ENCODE results near the gene FRMD4A.
A peak's percentile ranks its signal among the peaks of the same experiment; 100 is the strongest.
"Not testable (repeated sequence)": the region's sequence is repeated elsewhere in the genome, so short reads cannot be mapped to it uniquely, and the experiment has no call there.

The FRMD4A gene

DNA sequence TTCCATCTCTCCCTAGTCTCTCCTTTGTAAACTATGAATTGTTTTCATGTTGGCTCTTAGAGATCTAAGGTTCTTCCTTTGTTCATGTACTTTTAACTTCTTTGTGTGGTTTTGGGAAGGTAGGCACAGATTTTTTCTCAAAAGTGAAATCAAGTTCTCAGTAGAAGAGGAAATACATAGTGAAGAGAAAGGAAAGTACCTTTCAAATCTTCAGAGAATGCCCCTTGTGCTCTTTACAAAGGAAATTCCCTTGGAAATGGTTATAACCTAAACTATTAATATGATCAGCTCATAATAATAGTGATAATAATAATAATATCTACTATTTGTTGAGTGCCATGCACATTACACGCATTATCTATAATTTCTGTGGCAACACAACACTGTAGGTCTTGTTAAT is 425.4 kb downstream of the FRMD4A start:
- H3K36me3 ChIP-seq (ENCODE audit: control insufficient read depth, insufficient read depth, low read length), result no peaks in the 10 kb centered on the region
- H3K4me3 ChIP-seq (ENCODE audit: insufficient read depth, low read depth, low read length), result no peak overlapping the region
- 89 to 95% methylated on average over 1 of the region's 1 CpG for WGBS, 2 experiments
- H3K9me3 ChIP-seq (ENCODE audit: control insufficient read depth, low read length), result no peaks in the 10 kb centered on the region
- H3K27ac ChIP-seq (ENCODE audit: insufficient read depth, low read depth, low read length, poor library complexity, severe bottlenecking), result no peak overlapping the region
- no peaks in the 10 kb centered on the region for H3K27me3 ChIP-seq (ENCODE audit: control insufficient read depth, insufficient read depth, low read length, poor library complexity, severe bottlenecking)
- H3K4me1 ChIP-seq (ENCODE audit: control insufficient read depth, insufficient read depth, low read length), result peaks cover 3% of the 10 kb centered on the region

DNA sequence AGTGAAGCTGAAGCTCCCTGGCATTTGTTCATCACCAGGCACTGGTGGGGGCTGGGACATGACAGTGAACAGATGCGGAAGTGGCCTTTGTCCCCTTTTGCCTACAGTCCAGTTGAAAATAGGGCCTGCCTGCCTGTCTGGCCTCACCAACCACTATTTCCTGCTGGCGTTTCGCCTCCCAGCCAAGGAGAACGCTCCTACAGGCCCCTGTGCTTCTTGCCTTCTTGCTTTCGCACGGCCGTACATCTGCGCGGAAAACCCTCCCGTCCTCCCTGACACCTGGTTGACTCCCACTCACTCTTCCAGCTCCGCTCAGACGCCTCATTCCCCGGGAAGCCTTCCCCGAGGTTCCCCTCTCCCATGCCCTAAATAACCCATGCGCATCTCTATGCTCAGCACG is 426.7 kb downstream of the FRMD4A start:
- Histone ChIP-seq H3K27ac (ENCODE audit: insufficient read depth, low read depth, low read length, poor library complexity, severe bottlenecking) (no peak overlapping the region), H3K4me3 (ENCODE audit: insufficient read depth, low read depth, low read length) (no peak overlapping the region), H3K36me3 (ENCODE audit: control insufficient read depth, insufficient read depth, low read length) (no peaks in the 10 kb centered on the region), H3K4me1 (ENCODE audit: control insufficient read depth, insufficient read depth, low read length) (peaks cover 3% of the 10 kb centered on the region), H3K27me3 (ENCODE audit: control insufficient read depth, insufficient read depth, low read length, poor library complexity, severe bottlenecking) (no peaks in the 10 kb centered on the region), H3K9me3 (ENCODE audit: control insufficient read depth, low read length) (no peaks in the 10 kb centered on the region)
- WGBS, 2 experiments, result 70 to 74% methylated on average over 16 of the region's 16 CpGs

DNA sequence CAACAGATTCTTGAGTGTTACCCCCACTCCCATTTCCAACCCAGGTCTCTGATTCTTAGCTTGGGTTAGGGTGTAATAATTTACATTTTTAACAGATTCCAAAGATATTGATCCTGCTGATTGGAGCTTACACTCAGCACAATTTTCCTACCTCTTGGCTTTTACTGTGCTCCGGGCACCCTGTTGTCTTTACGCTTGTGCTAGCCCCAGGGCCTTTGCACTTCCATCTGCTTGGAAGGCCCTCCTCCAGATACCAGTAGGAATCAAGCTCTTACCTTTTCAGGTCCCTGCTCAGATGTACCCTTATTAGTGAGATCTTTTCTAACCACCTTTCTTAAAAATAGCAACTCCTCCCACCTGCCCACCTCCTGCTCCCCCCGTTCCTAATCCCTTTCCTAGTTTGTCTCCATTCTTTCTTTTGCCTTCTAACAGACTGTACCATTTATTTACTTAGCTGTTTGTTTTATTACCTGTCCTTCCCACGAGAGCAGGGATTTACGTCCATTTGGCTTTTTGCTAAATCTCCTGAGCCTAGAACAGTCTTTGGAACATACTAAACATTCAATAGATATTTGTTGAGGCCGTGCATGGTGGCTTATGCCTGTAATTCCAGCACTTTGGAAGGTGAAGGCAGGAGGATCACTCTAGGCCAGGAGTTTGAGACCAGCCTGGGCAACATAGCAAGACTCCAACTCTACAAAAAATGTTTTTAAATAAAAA is 427.7 kb downstream of the FRMD4A start:
- WGBS, 2 experiments, result 87 to 91% methylated on average over 6 of the region's 6 CpGs
- Histone ChIP-seq H3K27ac (ENCODE audit: insufficient read depth, low read depth, low read length, poor library complexity, severe bottlenecking) (no peak overlapping the region), H3K4me1 (ENCODE audit: control insufficient read depth, insufficient read depth, low read length) (peaks cover 3% of the 10 kb centered on the region), H3K9me3 (ENCODE audit: control insufficient read depth, low read length) (no peaks in the 10 kb centered on the region), H3K4me3 (ENCODE audit: insufficient read depth, low read depth, low read length) (no peak overlapping the region), H3K27me3 (ENCODE audit: control insufficient read depth, insufficient read depth, low read length, poor library complexity, severe bottlenecking) (no peaks in the 10 kb centered on the region), H3K36me3 (ENCODE audit: control insufficient read depth, insufficient read depth, low read length) (no peaks in the 10 kb centered on the region)

DNA sequence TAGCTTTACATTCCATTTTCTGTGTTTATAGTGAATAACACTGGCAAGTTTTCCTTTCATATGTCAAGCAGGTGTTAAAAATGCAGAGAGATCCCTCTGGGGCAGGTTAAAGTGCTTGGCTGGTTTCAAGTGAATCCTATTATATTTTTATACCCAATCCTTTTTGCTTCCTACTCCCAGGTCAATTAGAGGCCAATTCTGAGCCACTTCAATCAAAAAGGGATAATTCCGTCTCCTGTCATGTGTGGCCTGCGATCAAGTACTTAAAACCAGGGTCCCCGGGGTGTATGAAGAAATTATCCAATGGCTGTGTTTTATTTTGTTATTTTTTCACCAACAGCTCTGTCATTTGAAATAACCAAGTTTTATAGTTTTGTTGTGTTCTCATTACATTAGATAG is 430.8 kb downstream of the FRMD4A start:
- no peaks in the 10 kb centered on the region for H3K36me3 ChIP-seq (ENCODE audit: control insufficient read depth, insufficient read depth, low read length)
- peaks cover 3% of the 10 kb centered on the region for H3K4me1 ChIP-seq (ENCODE audit: control insufficient read depth, insufficient read depth, low read length)
- no peak overlapping the region for H3K4me3 ChIP-seq (ENCODE audit: insufficient read depth, low read depth, low read length)
- no peaks in the 10 kb centered on the region for H3K9me3 ChIP-seq (ENCODE audit: control insufficient read depth, low read length)
- 96 to 98% methylated on average over 3 of the region's 3 CpGs for WGBS, 2 experiments
- no peak overlapping the region for H3K27ac ChIP-seq (ENCODE audit: insufficient read depth, low read depth, low read length, poor library complexity, severe bottlenecking)
- no peaks in the 10 kb centered on the region for H3K27me3 ChIP-seq (ENCODE audit: control insufficient read depth, insufficient read depth, low read length, poor library complexity, severe bottlenecking)

DNA sequence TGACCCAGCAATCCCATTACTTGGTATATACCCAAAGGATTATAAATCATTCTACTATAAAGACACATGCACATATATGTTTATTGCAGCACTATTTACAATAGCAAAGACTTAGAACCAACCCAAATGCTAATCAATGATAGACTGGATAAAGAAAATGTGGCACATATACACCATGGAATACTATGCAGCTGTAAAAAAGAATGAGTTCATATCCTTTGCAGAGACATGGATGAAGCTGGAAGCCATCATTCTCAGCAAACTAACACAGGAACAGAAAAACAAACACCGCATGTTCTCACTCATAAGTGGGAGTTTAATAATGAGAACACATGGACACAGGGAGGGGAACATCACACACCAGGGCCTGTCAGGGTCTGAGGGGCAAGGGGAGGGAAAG is 434.6 kb downstream of the FRMD4A start:
- not testable (repeated sequence) for H3K9me3 ChIP-seq (ENCODE audit: control insufficient read depth, low read length); H3K4me1 ChIP-seq (ENCODE audit: control insufficient read depth, insufficient read depth, low read length); H3K4me3 ChIP-seq (ENCODE audit: insufficient read depth, low read depth, low read length); H3K36me3 ChIP-seq (ENCODE audit: control insufficient read depth, insufficient read depth, low read length); H3K27ac ChIP-seq (ENCODE audit: insufficient read depth, low read depth, low read length, poor library complexity, severe bottlenecking)
- WGBS, 2 experiments, result 91 to 100% methylated on average over 1 of the region's 1 CpG
- H3K27me3 ChIP-seq (ENCODE audit: control insufficient read depth, insufficient read depth, low read length, poor library complexity, severe bottlenecking), result peaks cover 22% of the 10 kb centered on the region

DNA sequence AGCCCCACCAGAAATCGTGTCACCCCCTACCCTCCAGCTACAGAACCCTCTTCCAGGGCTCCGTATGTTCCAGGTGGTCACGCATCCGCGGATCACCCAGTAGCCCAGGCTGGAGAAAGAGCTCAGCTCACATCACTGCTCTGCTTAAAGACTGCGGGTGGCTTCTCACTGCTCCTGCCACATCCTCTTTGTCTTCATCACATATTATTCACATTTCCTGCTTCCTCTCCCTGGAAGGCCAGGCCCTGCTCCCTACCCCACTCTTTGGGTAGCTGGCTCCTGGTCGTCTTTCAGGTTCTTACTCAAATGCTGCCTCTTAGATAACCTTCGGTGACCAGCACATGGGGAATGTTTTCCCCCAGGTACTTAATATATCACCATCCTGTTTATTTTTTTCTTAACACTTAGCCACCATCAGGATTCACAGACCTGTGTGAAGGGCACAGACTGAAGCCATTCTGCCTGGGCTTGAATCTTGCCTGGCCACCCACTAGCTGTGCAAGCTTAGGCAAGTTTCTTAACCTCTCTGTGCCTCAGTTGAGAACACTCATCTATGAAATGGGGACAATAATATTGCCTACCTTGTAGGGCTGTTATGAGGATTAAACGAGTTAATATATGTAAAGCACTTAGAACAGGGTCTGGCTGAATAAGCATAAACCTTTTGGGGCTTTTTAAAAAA is 436.2 kb downstream of the FRMD4A start:
- peaks cover 7% of the 10 kb centered on the region for H3K4me1 ChIP-seq (ENCODE audit: control insufficient read depth, insufficient read depth, low read length)
- H3K36me3 ChIP-seq (ENCODE audit: control insufficient read depth, insufficient read depth, low read length), result no peaks in the 10 kb centered on the region
- H3K9me3 ChIP-seq (ENCODE audit: control insufficient read depth, low read length), result no peaks in the 10 kb centered on the region
- no peak overlapping the region for H3K4me3 ChIP-seq (ENCODE audit: insufficient read depth, low read depth, low read length)
- no peak overlapping the region for H3K27ac ChIP-seq (ENCODE audit: insufficient read depth, low read depth, low read length, poor library complexity, severe bottlenecking)
- WGBS, 2 experiments, result 77 to 79% methylated on average over 9 of the region's 9 CpGs
- H3K27me3 ChIP-seq (ENCODE audit: control insufficient read depth, insufficient read depth, low read length, poor library complexity, severe bottlenecking), result peaks cover 30% of the 10 kb centered on the region

DNA sequence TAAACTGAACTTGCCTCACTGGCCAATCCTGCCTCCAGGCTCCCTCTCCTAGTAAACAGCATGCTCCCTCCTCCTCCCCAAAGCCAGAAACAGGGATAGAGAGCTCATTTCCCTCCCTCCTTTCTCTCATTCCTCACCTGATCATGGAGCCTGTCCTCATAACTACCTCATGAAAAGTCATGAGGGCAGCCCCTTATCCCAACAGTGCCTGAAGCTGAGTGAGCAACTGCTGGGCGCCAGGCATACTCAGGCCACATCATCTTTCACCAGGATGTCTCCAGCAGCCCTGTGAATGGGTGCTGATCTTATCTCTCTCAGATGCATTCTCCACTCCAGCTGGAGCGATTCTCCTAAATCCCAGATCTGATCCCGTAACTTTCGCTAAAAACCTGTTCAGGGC is 436.8 kb downstream of the FRMD4A start:
- no peak overlapping the region for H3K27ac ChIP-seq (ENCODE audit: insufficient read depth, low read depth, low read length, poor library complexity, severe bottlenecking)
- H3K36me3 ChIP-seq (ENCODE audit: control insufficient read depth, insufficient read depth, low read length), result no peaks in the 10 kb centered on the region
- H3K4me1 ChIP-seq (ENCODE audit: control insufficient read depth, insufficient read depth, low read length), result peaks cover 7% of the 10 kb centered on the region
- no peaks in the 10 kb centered on the region for H3K9me3 ChIP-seq (ENCODE audit: control insufficient read depth, low read length)
- 87 to 88% methylated on average over 4 of the region's 4 CpGs for WGBS, 2 experiments
- H3K27me3 ChIP-seq (ENCODE audit: control insufficient read depth, insufficient read depth, low read length, poor library complexity, severe bottlenecking), result peaks cover 30% of the 10 kb centered on the region
- no peak overlapping the region for H3K4me3 ChIP-seq (ENCODE audit: insufficient read depth, low read depth, low read length)

DNA sequence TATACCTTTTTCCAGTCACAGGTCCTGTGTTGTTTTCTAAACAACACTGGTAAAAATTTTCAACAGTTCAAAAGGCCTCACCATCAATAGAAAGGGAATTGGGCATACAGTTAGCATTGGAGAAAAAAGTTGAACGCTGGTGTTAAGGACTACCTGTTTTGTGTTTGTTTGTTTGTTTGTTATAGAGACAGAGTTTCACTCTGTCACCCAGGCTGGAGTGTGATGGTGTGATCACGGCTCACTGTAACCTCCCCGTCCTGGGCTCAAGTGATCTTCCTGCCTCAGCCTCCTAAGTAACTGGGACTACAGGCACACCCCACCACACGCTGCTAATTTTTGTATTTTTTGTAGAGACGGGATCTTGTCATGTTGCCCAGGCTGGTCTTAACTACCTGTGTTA is 437.9 kb downstream of the FRMD4A start:
- Histone ChIP-seq H3K4me3 (ENCODE audit: insufficient read depth, low read depth, low read length) (no peak overlapping the region), H3K9me3 (ENCODE audit: control insufficient read depth, low read length) (no peaks in the 10 kb centered on the region), H3K27ac (ENCODE audit: insufficient read depth, low read depth, low read length, poor library complexity, severe bottlenecking) (no peak overlapping the region), H3K27me3 (ENCODE audit: control insufficient read depth, insufficient read depth, low read length, poor library complexity, severe bottlenecking) (peaks cover 30% of the 10 kb centered on the region), H3K36me3 (ENCODE audit: control insufficient read depth, insufficient read depth, low read length) (no peaks in the 10 kb centered on the region), H3K4me1 (ENCODE audit: control insufficient read depth, insufficient read depth, low read length) (peaks cover 7% of the 10 kb centered on the region)
- WGBS, 2 experiments, result 84 to 89% methylated on average over 5 of the region's 5 CpGs

DNA sequence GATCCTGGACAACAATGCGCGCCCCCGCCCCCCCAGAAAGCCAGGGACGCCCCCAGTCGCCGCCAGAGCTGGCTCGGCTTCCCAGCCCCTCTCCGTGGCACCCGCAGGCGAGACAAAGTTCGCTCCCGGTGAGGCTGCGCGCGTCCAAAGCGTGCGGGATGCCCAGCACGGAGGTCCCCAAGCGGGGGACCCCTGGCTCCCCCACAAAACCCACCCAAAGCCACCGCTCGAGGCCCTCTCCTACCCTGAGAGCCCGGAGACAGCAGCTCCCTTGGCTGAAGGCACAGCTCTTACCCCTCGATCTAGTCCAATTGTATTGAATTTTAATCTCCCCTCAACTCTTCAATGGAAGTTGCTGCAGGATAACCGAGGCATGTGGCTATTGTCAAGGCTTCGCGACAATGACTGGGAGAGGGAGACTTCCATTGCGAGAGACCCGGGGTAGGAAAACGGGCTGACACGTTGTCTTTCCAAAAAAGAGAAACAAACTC is 438.7 kb downstream of the FRMD4A start:
- 2 to 4% methylated on average over 29 to 30 of the region's 30 CpGs for WGBS, 2 experiments
- H3K4me3 ChIP-seq (ENCODE audit: insufficient read depth, low read depth, low read length), result peak overlapping the region; percentile 54
- H3K27me3 ChIP-seq (ENCODE audit: control insufficient read depth, insufficient read depth, low read length, poor library complexity, severe bottlenecking), result peaks cover 30% of the 10 kb centered on the region

DNA sequence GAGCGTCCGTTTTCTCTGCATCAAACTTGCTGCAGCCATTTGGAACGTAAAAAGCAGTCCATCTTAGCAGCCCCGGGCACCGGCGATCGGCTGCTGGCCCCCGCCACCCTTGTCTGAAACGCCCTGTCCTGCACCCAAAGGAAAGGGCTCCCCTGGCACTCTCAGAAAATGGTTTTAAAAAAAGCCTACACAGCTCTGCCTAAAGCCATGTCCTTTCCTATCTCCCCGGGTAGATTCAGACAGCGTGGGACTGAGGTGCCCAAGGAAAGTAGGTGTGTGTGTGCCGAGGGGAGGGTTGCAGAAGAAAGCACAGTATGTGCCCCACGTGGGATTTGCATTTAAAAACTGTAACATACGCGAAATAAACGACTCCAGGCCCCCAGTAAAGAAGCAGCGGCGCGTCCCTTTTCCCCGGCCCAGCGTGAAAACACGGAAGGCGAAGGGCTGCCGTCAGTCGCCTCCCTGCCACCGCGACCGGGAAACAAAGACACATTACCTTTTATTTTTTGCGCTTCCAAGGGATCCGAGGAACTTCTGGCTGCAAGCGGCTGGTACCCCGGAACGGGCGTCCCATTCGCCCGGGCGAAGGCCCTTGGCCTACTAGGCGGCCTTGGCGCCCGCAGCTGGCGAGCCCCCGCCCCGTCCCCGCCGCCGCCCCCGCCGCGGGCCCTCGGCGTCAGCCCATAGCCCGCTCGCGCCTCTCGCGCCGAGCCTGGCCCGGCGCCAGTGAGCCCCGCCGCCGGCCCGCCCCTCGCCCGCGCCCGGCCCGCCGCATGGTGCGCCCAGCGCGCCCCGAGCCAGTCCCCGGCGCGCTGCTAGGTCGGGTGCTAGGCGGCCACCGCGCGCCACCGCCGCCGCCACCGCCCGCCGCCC is 439.4 kb downstream of the FRMD4A start:
- Histone ChIP-seq H3K27ac (ENCODE audit: insufficient read depth, low read depth, low read length, poor library complexity, severe bottlenecking) (no peak overlapping the region), H3K4me3 (ENCODE audit: insufficient read depth, low read depth, low read length) (peak overlapping the region; percentile 54), H3K4me1 (ENCODE audit: control insufficient read depth, insufficient read depth, low read length) (peaks cover 7% of the 10 kb centered on the region), H3K36me3 (ENCODE audit: control insufficient read depth, insufficient read depth, low read length) (no peaks in the 10 kb centered on the region), H3K9me3 (ENCODE audit: control insufficient read depth, low read length) (no peaks in the 10 kb centered on the region), H3K27me3 (ENCODE audit: control insufficient read depth, insufficient read depth, low read length, poor library complexity, severe bottlenecking) (peaks cover 30% of the 10 kb centered on the region)
- WGBS, 2 experiments, result 0% methylated on average over 87 of the region's 87 CpGs

More for the DNA sequence above, 438.7 kb downstream of the FRMD4A start:
- Histone ChIP-seq H3K27ac (ENCODE audit: insufficient read depth, low read depth, low read length, poor library complexity, severe bottlenecking) (no peak overlapping the region), H3K9me3 (ENCODE audit: control insufficient read depth, low read length) (no peaks in the 10 kb centered on the region), H3K36me3 (ENCODE audit: control insufficient read depth, insufficient read depth, low read length) (no peaks in the 10 kb centered on the region), H3K4me1 (ENCODE audit: control insufficient read depth, insufficient read depth, low read length) (peaks cover 7% of the 10 kb centered on the region)
